Stomach (tissue), 4 donors: ENCODE measurements around the gene GRIN2C.

ENCODE experiments used
- EP300 ChIP-seq: sonication (generic); formaldehyde crosslinking; IDR thresholded peaks from one replicate; pipeline ENCODE4 v1.6.1; 2017; ENCODE audit warnings: antibody characterized with exemption
- POLR2A ChIP-seq, 4 donors: fragments of 450-650 bp; IDR thresholded peaks; one replicate each; pipeline ENCODE4 v1.6.1; 2016; ENCODE audit warnings: antibody characterized with exemption in 4 of 4, control low read depth in 2 of 4, mild to moderate bottlenecking in 1 of 4, moderate library complexity in 1 of 4
- POLR2AphosphoS5 ChIP-seq, 3 donors: sonication (generic); formaldehyde crosslinking; IDR thresholded peaks; one replicate each; pipeline ENCODE4 v1.6.1; 2016; ENCODE audit warnings: antibody characterized with exemption in 3 of 3
- TF ChIP-seq, protein P1 (sequence below), 7 experiments: fragments of 450-650 bp in 4 of 7; fragments of 200-600 bp in 3 of 7; sonication (generic) in 3 of 7; IDR thresholded peaks; one replicate each; pipeline ENCODE4 v1.5.1; 2016 to 2019; ENCODE audit warnings: antibody characterized with exemption in 7 of 7, control low read depth in 2 of 7, mild to moderate bottlenecking in 1 of 7

DNA sequence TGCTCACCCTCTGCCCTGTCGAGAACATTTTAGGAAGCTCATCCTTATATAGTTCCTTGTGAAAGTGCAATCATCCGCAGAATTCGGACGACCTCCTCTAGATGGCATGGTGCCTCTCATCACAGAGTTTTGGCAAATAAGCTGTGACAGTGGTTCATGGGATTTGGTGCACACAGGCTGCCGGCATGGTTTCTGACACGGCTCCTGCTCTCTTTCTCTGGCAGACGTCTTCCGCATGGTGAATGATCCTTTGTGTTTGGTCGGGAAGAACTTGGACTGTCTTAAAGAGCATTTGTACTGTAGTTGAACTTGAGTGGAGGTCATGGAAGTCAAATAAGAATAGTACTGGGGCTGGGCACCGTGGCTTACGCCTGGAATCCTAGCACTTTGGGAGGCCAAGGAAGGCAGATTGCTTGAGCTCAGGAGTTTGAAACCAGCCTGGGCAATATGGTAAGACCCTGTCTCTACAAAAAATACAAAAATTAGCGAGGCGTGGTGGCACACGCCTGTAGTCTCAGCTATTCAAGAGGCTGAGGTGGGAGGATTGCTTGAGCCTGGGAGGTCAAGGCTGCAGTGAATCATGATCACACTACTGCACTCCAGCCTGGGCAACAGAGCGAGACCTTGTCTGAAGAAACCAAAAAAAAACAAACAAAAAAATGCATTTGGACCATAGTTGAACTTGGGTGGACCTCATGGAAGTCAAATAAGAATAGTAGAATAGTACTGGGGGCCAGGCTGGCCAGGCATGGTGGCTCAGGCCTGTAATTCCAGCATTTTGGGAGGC, 48.8 kb downstream of the GRIN2C start:
- TF ChIP-seq, protein P1, sequence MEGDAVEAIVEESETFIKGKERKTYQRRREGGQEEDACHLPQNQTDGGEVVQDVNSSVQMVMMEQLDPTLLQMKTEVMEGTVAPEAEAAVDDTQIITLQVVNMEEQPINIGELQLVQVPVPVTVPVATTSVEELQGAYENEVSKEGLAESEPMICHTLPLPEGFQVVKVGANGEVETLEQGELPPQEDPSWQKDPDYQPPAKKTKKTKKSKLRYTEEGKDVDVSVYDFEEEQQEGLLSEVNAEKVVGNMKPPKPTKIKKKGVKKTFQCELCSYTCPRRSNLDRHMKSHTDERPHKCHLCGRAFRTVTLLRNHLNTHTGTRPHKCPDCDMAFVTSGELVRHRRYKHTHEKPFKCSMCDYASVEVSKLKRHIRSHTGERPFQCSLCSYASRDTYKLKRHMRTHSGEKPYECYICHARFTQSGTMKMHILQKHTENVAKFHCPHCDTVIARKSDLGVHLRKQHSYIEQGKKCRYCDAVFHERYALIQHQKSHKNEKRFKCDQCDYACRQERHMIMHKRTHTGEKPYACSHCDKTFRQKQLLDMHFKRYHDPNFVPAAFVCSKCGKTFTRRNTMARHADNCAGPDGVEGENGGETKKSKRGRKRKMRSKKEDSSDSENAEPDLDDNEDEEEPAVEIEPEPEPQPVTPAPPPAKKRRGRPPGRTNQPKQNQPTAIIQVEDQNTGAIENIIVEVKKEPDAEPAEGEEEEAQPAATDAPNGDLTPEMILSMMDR (IDR thresholded peaks at IDR 0.05): no peak
- TF ChIP-seq POLR2AphosphoS5 (IDR thresholded peaks at IDR 0.05): no peak
- no peak for TF ChIP-seq EP300
- no peak for TF ChIP-seq POLR2A (IDR thresholded peaks at IDR 0.05)
